ENCODE measurements around the gene MYH14.
A peak's percentile ranks its signal among the peaks of the same experiment; 100 is the strongest.
"Not testable (repeated sequence)": the region's sequence is repeated elsewhere in the genome, so short reads cannot be mapped to it uniquely, and the experiment has no call there.

MYH14 gene

DNA sequence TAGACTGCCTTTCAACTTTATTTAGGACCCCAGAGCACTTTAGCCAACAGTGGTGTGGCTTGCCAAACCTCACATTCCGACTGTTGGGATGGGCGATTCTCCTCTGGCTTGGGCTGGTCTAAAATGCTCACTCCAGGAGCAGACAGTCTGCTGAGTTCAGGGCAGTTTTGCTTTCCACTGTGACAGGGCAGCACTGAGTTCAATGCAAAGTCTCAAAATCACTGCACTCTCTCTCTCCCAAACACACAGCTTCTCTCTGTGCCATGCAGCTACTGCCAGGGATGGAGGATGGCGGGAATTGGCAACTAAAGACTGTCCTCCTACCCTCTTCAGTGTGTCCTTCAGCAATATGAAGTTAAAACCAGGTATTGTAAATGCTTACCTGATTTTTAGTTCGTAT is 148.8 kb downstream of the MYH14 start:
- ATAC-seq (replicated peaks; ENCODE audit: extremely low read depth, poor library complexity, severe bottlenecking) (no peak), DNase-seq (ENCODE audit: low spot score in 2 of 2) (no peak)
- no peak overlapping the region for H3K27ac Mint-ChIP-seq (ENCODE audit: low read depth)
- no peak overlapping the region for H3K4me3 Mint-ChIP-seq
- H3K27me3 Mint-ChIP-seq, result no peaks in the 10 kb centered on the region
- no peaks in the 10 kb centered on the region for H3K9me3 Mint-ChIP-seq
- peaks cover 10% of the 10 kb centered on the region for H3K4me1 Mint-ChIP-seq
- peaks cover 5% of the 10 kb centered on the region for H3K36me3 Mint-ChIP-seq (ENCODE audit: insufficient read depth)

DNA sequence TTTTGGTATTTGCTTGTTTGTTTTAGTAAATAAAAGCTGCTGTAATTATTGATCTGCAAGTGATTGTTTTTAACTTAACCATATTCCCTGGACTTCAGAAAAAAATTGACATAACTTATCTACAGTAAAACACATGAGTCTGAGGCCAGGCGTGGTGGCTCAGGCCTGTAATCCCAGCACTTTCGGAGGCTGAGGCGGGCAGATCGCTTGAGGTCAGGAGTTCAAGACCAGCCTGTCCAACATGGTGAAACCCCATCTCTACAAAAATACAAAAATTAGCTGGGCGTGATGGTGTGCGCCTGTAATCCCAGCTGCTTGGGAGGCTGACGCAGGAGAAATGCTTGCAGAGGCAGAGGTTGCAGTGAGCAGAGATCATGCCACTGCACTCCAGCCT is 150.1 kb downstream of the MYH14 start:
- H3K27me3 Mint-ChIP-seq; H3K27ac Mint-ChIP-seq (ENCODE audit: low read depth); DNase-seq (ENCODE audit: low spot score in 2 of 2); ATAC-seq (replicated peaks; ENCODE audit: extremely low read depth, poor library complexity, severe bottlenecking); H3K4me3 Mint-ChIP-seq; H3K9me3 Mint-ChIP-seq: not testable (repeated sequence)
- Mint-ChIP-seq H3K4me1 (peaks cover 12% of the 10 kb centered on the region), H3K36me3 (ENCODE audit: insufficient read depth) (peaks cover 14% of the 10 kb centered on the region)

DNA sequence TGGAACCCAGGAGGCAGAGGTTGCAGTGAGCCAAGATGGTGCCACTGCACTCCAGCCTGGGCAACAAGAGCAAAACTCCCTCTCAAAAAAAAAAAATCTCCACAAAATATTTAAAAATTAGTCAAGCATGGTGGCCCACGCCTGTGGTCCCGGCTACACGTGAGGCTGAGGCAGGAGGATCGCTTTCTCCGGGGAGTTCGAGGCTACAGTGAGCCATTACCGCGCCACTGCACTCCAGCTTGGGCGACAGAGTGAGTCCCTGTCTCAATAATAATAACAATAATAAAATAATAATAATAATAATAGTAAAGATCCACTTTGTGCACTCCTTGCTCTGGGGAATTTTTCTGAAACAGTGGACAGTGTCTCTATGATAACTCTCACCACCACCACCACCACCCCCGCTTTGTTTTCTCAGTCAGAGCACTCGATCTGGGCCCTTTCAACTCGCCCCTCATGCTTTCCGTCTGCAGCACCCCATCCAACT is 153.3 kb downstream of the MYH14 start:
- ATAC-seq (replicated peaks; ENCODE audit: extremely low read depth, poor library complexity, severe bottlenecking), result no peak
- Mint-ChIP-seq H3K9me3 (no peaks in the 10 kb centered on the region), H3K36me3 (ENCODE audit: insufficient read depth) (peaks cover 29% of the 10 kb centered on the region), H3K4me1 (peaks cover 37% of the 10 kb centered on the region), H3K27ac (ENCODE audit: low read depth) (peak overlapping the region; percentile 99), H3K27me3 (no peaks in the 10 kb centered on the region), H3K4me3 (peak overlapping the region; percentile 90)
- no peak for DNase-seq (ENCODE audit: low spot score in 2 of 2)

DNA sequence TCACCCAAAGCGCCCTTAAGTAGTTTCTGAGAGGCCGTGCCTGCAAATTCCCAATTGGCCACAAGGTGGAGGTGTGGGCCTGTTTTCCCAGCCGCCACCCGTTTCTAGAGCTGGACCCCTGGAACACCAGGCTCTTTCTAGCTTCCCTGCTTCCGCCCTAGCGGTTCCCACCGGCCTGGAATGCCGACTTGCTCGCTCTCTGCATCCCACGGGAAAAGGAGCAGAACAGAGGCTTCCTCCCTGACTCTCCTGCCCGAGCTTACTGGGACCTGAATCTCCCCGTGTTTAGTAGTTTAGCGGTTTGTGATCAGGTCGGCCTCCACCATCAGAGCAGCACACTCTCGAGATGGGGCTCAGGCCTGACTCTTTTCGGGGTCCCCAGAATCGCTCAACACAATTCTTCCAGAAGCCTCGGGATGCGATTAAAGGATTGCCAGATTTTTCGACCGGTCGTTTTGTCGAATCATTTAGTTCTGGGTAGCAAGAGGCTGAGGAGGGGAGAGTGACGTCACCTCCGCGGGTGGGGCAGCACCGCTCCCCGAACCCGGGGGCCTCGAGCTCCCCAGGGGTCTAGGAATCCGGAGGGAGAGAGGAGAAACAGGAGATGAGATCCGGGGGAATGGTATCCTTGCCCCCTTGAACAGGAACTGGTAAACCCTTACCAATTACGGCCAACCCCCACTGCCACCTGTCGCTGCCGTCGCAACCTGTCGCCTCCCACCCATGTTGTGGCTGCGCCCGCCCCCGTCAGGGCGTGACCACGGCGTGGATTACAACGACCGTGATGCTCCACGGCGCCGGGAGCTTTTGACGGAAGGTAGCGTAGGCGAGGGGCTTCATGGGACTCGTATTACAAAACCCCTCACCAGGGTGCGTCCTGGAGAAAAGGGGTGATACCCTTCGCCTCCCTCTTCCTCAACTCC is 154.0 kb downstream of the MYH14 start:
- Mint-ChIP-seq H3K36me3 (ENCODE audit: insufficient read depth) (peaks cover 29% of the 10 kb centered on the region), H3K9me3 (no peaks in the 10 kb centered on the region), H3K27ac (ENCODE audit: low read depth) (peak overlapping the region; percentile 99), H3K27me3 (no peaks in the 10 kb centered on the region), H3K4me1 (peaks cover 44% of the 10 kb centered on the region), H3K4me3 (peak overlapping the region; percentile 90)
- DNase-seq (ENCODE audit: low spot score in 2 of 2) (peak; percentile 84 to 85), ATAC-seq (replicated peaks; ENCODE audit: extremely low read depth, poor library complexity, severe bottlenecking) (peak; percentile 90)

DNA sequence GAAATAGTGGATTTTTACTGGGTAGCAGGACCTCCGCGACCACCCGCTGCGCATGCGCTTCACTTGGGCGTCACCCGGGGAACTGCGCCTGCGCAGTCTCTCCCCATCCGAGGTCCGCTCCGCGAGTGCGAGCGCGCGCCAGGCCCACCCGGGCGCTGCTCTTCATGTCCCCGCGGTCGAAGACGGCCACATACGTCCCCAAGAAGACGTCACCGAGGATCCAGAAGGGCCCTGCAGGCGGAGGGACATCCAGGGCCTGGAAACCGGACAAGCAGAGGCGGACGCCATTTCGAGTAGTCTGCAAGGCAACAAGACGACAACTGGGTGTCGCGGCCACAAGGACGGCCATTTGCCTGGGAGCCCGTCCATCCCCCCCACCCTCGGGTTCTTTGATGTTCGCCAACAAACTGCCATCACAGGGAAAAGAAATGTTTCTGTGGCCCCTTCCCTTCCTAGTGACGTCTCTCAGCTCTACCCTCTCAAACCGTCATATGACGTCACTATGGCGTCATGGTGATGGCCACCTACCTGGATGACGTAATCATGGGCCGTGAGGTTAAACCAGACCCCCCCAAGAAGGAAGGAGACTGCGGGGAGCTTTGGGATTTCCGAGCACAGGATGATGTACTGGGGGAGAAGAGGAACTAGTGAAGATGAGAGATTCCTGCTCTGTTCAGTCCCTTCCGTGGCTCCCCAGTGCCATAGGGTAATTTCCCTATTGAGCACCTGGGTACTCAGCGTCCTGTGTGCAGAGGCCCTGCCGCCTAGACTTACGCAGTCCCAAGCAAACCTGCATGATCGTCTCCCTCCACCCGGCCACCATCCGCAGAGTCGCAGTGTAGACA is 155.3 kb downstream of the MYH14 start:
- ATAC-seq (replicated peaks; ENCODE audit: extremely low read depth, poor library complexity, severe bottlenecking), result no peak

DNA sequence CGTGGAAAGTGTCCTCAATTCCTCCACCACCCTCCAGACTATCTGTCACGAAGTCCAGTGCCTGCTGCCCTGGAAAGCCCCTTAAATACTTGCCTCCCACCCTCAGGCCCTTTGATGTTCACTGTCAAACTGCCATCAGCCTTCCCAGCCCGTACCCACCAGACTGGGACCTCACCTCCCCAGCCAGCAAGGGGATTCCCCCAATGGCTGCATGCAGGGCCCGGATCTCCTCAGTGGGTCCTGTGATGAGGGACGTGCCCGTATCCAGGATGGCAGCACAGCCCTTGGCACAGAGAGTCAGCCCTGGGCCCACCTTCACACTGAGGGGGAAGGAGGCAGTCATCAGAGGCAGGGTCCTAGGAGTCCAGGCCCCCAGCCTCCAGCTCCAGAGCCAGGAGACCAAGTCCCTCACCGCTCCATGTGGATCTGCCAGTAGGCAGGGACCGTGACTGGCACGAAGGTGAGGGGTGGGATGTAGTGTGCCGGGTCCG is 156.0 kb downstream of the MYH14 start:
- peak overlapping the region; percentile 99 for H3K27ac Mint-ChIP-seq (ENCODE audit: low read depth)
- ATAC-seq (replicated peaks; ENCODE audit: extremely low read depth, poor library complexity, severe bottlenecking), result no peak

More for the DNA sequence above, 155.3 kb downstream of the MYH14 start:
- Mint-ChIP-seq H3K27me3 (no peaks in the 10 kb centered on the region), H3K27ac (ENCODE audit: low read depth) (peak overlapping the region; percentile 99), H3K4me1 (peaks cover 55% of the 10 kb centered on the region), H3K9me3 (no peaks in the 10 kb centered on the region), H3K36me3 (ENCODE audit: insufficient read depth) (peaks cover 29% of the 10 kb centered on the region), H3K4me3 (peak overlapping the region; percentile 90)
- DNase-seq (ENCODE audit: low spot score in 2 of 2), result peak; percentile 60 to 62

More for the DNA sequence above, 156.0 kb downstream of the MYH14 start:
- H3K36me3 Mint-ChIP-seq (ENCODE audit: insufficient read depth), result peaks cover 30% of the 10 kb centered on the region
- peaks cover 56% of the 10 kb centered on the region for H3K4me1 Mint-ChIP-seq
- H3K4me3 Mint-ChIP-seq, result peak overlapping the region; percentile 90
- H3K27me3 Mint-ChIP-seq, result no peaks in the 10 kb centered on the region
- DNase-seq (ENCODE audit: low spot score in 2 of 2), result no peak
- no peaks in the 10 kb centered on the region for H3K9me3 Mint-ChIP-seq
